Activated CD8-positive, alpha-beta memory T cell treated with anti-CD3 and anti-CD28 coated beads, Interleukin-2, amount 50 U/mL, for 48 hours (primary cell): ENCODE measurements around the gene NATD1.

Experiments
- DNase-seq: peaks from one replicate; pipeline ENCODE4 v3.0.0-alpha.2; 2020

Gene NATD1

GRCh38 chr17:21289902-21290571, 36.8 kb upstream of the NATD1 start:
- DNase-seq: no peak

GRCh38 chr17:21289175-21289901, 36.1 kb upstream of the NATD1 start:
- no peak for DNase-seq

DNA sequence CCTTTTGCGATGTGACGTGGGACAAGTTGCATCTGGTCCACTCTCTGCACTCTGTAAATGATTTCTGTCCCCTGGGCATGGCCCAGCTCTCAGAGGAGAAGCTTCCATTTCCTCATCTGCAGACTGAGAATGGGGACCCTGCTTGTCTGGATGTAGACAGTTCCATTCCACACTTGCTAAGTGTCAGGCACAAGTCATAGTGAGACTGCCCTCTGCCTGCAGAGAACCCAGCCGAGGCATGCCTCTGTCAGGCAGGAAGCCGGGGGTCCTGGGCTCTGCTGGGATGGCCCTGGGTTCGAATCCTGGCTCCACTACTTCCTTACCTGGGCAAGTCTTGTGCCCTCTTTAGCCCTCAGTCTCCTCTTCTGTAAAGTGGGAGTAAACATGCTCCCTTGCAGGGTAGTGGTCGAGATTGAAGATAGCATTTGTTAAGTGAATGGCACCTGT, 35.4 kb upstream of the NATD1 start:
- peak; percentile 70 for DNase-seq

- DNase-seq: peak; percentile 95
These were observed 34.7 kb upstream of the NATD1 start for GRCh38 chr17:21287703-21288449.

DNA sequence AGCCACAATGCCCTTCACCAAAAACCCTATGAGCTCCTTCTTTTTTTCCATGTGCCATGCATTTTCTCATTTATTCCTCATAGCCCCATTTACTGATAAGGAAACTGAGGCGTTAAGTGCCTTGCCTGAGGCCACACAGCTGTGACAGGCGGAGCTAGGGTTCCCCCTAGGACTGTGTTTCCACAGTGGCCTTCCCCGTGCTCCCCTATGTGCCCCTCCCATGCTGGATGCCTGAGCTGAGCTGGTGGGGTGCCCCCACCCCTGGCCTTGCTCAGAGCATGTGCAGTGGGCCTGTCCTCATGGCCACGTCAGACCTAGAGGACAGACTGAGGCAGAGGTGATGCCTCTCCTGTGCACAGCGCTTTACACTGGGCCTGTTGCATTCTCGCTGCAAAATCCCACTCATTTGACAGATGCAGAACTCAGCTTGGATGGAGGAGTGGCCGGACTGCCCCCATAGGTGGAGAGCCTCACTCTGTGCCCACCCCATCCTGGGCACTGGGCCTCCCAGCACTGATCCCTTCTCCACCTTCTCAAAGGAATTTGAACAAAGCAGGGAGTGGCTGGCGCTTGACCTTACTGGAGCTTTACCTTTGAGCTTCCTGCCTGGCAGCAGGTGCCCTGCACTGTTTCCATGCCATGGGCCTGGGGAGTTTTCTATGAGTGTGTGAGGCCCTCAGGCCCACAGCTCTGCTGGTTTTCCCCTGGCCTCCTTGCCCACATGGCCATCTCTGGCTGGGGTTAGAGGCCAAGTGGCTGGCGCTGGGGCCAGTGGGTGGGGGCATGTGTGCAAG, 33.9 kb upstream of the NATD1 start:
- peak; percentile 61 for DNase-seq

DNA sequence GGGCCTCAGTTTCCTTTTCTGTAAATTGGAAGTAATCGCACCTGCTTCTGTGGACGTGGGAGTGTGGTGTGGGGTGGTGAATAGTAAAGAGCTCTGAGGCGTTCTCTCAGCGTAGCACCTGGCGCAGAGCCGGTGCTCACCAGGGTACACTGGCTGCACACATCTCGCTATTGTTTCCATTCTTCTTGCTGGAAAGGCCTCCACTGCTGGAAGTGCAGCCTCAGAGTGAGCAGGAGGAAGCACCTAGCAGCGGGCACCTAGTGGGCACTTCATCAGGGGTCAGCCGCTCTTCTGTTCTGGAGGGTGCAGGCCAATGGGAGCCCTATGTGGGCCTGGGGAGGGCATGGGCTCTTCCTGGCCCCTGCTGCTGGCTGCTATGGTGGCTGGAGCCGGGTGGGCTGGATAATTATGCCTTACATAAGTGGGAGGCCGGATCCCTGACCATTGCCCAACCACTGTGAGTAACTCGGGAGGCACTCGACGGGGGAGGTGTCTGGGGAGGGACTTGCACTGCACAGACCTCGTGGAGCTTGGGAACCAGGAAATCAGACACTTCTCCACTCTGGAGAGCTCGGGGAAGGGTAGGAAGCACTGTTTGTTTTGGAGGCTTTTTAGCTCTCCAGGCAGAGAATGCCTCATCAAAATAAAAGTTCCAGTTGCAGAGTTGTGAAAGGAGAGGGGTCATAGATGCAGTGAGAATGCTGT, 33.0 kb upstream of the NATD1 start:
- peak; percentile 58 for DNase-seq

- DNase-seq: peak; percentile 59
These were observed 32.2 kb upstream of the NATD1 start for GRCh38 chr17:21285164-21286065.

- peak; percentile 98 for DNase-seq
These were observed 31.3 kb upstream of the NATD1 start, which contains the start of gene MAP2K3 for GRCh38 chr17:21284319-21285163. Gene MAP2K3 (plus strand): TSS chr17:21284711. CDS start chr17:21284921, 210 bp downstream.

GRCh38 chr17:21283482-21284318, 30.5 kb upstream of the NATD1 start:
- DNase-seq: peak; percentile 55

DNA sequence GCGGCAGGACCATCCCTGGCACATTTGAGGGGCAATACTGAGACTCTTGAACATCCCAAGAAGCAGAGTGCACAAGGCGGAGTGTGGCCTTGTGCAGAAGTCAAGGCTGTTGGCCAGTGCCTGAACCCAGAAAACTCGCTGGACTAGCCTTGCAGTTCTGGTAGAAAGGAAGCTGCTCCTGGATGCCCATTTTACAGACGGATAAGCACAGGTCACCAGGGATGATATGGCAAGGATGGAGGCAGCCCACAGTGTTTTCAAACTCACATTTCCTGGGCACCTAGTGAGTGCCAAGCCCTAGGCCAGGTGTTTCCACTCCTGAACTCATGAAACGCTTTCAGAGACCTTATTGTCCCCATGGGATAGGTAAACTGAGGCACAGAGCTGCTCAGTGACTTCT, 29.6 kb upstream of the NATD1 start:
- no peak for DNase-seq

DNA sequence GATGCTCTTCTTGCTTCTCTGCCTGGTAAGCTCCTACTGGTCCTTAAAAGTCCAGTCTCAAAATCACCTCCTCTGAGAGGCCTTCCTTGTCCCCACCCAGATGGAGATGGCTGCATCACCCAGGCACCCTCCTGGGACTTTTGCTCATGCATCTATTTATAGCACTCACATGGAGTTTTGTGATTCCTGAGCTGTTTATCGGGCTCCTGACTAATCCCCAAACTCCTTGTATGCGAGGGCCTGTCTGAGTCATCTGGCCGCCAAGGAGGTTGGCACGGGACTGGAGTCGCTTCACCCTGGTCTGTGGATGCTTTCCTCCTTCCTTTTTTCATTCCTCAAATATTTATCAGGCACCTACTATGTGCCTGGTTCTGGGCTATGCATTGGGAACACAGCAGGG, 29.0 kb upstream of the NATD1 start:
- DNase-seq: no peak

DNA sequence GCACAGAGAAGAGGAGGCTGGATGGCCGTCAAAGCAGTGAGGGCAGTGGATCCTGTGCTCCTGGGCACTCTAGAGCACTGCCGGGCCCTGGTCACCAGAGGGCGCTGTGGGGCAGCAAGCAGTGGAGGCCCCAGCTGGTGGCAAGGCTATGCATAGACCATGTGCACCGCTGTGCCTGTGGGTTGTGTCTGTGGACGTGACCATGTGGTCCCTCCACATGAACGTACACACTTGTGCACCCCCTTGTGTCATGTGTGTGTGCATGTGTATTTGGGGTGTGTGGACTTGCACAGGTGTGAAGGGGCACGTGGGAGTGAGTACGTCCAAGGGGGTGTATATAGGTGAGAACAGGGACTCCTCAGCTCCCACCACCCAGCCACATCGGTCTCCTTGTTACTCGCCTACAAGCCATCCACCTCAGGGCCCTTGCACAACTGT, 26.9 kb upstream of the NATD1 start:
- peak; percentile 98 for DNase-seq

DNA sequence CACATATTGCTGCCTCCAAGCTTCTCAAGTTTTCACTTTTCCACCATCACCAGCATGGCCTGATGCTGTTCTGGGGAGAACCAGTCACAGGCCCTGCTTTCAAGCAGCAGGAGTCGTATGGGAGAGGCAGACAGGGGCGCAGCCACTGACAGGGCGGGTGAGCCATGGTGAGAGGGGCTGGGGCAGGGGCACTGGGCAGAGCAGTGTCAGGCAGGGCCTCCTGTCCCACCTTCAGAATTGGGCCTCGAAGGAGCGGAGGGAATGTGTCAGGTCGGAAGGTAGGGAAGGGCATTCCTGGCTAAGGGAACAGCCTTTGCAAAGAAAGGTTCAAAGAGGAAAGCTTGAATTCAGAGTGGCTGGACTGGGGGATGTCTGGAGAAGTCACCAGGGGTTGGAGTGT, 26.4 kb upstream of the NATD1 start:
- no peak for DNase-seq

DNA sequence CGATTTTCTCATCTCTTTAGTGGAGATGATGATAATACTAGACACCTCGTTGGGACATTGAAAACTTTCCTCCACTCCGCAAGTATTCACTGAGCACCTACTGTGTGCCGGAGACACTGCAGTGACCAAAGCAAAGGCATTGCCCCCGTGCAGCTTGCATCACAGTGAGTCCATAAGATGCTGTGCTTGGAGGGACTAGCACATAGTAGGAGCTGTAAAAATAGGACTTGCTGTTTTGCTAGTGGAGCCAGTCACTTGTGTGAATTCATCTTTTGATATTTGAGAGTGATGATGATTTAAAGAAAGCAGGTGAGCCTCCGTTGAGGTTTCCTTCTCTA, 26.0 kb upstream of the NATD1 start:
- no peak for DNase-seq

DNA sequence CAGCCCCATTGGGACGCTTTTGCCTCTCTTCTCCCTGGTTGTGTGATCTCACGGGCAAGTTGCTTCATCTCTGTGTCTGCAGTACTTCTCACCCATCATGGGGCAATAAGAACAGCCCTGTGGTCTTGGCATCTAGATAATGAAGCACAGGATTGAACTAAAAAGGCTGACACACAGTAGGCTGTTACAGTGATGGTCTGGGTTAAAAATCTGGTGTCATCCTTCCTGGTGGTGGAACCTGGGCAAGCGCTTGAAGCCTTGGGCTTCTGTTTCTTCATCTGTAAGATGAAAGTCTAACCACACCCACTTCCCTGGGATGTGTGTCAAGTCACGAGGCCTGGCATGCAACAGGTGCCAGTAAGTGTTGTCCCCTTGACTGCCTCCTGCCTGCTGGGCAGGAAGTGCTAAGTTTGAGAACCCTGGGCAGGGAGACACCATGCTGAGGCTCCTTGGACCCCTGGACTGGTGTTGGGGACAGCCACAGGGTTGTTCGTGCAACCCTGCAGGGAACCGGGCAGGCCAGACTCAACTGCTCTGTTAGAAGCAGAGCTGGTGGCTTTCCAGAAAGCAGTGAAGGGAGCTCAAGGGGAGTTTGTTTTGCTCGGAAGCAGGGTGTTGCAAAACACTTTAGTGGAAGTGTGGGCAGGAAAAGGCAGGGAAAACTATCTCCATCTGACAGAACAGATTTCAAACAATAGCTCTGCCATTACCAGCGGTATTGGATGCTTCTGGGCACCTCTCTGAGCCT, 25.4 kb upstream of the NATD1 start:
- DNase-seq: peak; percentile 52

DNA sequence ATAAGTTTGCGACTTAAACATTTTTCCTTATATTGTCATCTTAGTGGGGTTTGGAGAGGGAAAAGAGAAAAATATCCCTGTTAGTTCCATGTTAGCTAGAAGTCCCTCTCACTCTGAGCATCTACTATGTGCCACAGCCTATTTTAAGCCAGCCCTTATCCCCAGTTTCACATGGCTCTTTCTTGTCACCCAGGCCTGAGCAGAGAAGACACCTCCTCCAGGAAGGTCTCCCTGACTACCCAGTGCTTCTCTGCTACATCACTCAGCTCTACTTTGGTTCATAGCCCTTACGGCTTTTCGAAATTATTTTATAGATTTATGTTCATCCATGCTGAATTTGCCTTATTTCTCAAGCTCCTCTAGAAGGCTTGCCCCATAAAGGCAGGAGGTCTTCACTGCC, 24.1 kb upstream of the NATD1 start:
- no peak for DNase-seq

DNA sequence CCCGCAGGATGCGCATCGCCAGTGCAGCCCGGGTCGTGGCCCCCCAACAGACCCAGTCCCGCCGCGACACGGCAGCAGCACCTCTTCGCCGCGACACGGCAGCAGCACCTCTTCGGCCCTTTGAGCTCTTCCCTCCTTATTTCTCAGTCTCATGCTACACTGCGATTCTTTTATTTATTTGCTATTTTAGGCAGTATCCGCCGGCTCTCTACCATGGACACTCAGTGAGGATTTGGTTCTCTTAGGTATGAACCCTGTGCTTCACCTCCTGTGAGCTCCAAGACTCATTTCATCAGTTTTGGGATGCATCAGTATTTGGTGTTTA, 23.0 kb upstream of the NATD1 start:
- DNase-seq: no peak

DNA sequence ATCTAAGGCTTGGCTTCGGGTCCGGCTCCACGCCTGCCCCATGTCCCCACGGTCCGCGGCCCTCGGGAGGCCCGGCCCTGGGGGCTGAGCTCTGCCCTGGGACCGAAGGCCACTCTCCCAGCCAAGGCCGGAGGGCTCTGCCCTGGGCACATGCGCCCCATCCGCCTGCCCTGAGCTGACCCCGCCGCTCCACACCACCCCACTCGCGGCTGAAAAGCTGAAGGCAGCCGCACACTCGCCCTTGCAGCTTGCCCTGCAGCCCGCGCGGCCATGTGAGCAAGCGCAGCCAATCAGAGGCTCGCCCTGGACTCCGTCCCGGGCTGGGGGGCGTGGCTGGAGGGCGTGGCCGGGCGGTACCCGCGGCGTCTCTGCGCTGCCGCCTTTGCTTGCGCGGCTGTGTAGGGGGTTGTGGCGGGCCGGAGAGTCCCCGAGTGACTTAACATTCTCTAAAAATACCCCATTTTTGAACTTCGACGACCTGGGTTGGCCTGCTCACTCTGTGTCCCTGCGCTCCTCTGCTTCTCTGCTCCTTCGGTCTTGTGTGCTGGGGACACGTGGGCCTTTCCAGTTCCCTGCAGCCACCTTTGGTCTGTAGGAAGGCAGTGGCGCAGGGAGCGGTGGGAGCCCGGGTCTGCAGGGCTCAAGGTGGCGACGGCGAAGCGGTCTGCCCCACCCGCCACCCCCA, 22.5 kb upstream of the NATD1 start:
- DNase-seq: peak; percentile 98
